ENCODE results near the gene AHNAK.

DNA sequence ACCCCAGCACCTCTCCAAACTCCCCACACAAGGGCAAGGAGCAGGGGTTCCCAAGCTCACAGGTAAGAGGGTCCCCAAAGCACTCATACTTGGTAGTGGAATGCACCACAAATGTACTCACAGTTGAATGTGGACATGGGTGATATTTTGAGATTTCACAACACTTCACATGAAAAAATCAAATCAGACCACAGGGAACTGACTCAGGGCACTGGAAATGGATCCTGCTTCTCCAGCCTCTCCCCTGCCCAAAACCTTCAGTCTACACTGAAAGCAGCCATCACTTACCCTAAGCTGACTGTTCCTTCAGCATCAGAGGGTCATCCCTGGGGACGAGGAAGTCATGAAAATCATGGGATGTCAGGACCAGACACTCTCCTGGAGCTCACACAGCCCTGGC lies 87.5 kb downstream of the AHNAK start:
- TF ChIP-seq CTCF (conservative IDR thresholded peaks at IDR 0.05; ENCODE audit: low read length): no peak
- no peak for TF ChIP-seq EZH2phosphoT487 (IDR thresholded peaks at IDR 0.05; ENCODE audit: borderline replicate concordance, low read depth, low read length)

Measured in OCI-LY7 (cell line).